Right lobe of liver (tissue), 4 donors: ENCODE measurements around the gene YPEL5.

Experiments
- POLR2A ChIP-seq: fragments of 450-650 bp; IDR thresholded peaks from one replicate; pipeline ENCODE4 v1.6.1; 2017; ENCODE audit warnings: antibody characterized with exemption, mild to moderate bottlenecking
- TF ChIP-seq, protein P1 (sequence below), 4 donors: fragments of 200-600 bp in 3 of 4; fragments of 450-650 bp in 1 of 4; IDR thresholded peaks; one replicate each; pipeline versions ENCODE4 v1.5.1 to v1.8.0; 2016 to 2022; ENCODE audit warnings: antibody characterized with exemption in 4 of 4, mild to moderate bottlenecking in 2 of 4
- donor health status: DM: no; HTN: no; CAD: no.
- donor health status: DM: no; HTN: no; CAD: no.
- donor health status: DM: no; HTN: yes; CAD: no.

DNA sequence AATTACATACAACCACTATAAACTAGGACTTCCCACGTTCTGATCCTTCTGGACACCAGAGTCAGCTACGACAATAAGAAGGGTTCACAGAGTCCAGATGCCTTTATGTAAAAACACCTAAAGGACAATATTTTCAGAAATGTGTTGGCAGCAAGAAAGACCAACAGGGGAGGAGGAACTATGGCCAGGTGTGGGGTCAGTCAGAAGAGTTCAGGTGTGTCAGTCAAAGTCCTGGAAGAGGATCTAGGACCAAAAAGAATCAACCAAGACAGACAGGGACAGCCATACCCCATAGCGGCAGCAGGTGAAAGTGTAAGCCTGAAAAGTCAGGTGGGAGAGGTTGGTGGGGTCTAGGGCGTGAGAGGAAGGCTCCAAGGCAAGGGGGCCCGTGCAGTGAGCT is 38.0 kb upstream of the YPEL5 start:
- TF ChIP-seq, protein P1, sequence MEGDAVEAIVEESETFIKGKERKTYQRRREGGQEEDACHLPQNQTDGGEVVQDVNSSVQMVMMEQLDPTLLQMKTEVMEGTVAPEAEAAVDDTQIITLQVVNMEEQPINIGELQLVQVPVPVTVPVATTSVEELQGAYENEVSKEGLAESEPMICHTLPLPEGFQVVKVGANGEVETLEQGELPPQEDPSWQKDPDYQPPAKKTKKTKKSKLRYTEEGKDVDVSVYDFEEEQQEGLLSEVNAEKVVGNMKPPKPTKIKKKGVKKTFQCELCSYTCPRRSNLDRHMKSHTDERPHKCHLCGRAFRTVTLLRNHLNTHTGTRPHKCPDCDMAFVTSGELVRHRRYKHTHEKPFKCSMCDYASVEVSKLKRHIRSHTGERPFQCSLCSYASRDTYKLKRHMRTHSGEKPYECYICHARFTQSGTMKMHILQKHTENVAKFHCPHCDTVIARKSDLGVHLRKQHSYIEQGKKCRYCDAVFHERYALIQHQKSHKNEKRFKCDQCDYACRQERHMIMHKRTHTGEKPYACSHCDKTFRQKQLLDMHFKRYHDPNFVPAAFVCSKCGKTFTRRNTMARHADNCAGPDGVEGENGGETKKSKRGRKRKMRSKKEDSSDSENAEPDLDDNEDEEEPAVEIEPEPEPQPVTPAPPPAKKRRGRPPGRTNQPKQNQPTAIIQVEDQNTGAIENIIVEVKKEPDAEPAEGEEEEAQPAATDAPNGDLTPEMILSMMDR (IDR thresholded peaks at IDR 0.05), result no peak
- no peak for TF ChIP-seq POLR2A
